ENCODE results near the gene RNASE13.
"Not testable (repeated sequence)": the region's sequence is repeated elsewhere in the genome, so short reads cannot be mapped to it uniquely, and the experiment has no call there.

The RNASE13 gene

DNA sequence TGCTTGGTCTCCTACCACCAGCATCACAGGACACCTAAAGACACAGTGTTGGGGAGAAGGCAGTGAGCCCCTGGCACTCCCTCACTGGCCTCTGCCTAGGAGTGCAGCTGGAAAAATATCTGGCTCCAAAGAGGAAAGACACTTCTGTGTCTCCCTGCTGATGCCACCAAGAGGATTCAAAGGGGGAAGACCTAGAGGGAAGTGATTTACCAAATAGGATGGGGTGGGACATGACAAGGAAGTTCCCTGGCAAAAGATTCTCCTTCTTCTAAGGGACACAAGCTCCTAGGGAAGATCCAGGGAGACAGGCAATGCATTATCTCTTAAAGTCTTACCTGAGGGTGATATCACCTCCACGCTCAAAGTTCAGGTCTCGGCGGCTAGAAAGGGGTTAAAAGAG, 15.8 kb downstream of the RNASE13 start:
- H3K4me3 ChIP-seq (ENCODE audit: low read depth, low read length): no peak overlapping the region
- TF ChIP-seq, protein P1, sequence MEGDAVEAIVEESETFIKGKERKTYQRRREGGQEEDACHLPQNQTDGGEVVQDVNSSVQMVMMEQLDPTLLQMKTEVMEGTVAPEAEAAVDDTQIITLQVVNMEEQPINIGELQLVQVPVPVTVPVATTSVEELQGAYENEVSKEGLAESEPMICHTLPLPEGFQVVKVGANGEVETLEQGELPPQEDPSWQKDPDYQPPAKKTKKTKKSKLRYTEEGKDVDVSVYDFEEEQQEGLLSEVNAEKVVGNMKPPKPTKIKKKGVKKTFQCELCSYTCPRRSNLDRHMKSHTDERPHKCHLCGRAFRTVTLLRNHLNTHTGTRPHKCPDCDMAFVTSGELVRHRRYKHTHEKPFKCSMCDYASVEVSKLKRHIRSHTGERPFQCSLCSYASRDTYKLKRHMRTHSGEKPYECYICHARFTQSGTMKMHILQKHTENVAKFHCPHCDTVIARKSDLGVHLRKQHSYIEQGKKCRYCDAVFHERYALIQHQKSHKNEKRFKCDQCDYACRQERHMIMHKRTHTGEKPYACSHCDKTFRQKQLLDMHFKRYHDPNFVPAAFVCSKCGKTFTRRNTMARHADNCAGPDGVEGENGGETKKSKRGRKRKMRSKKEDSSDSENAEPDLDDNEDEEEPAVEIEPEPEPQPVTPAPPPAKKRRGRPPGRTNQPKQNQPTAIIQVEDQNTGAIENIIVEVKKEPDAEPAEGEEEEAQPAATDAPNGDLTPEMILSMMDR (IDR thresholded peaks at IDR 0.05; ENCODE audit: low read depth, low read length): no peak

DNA sequence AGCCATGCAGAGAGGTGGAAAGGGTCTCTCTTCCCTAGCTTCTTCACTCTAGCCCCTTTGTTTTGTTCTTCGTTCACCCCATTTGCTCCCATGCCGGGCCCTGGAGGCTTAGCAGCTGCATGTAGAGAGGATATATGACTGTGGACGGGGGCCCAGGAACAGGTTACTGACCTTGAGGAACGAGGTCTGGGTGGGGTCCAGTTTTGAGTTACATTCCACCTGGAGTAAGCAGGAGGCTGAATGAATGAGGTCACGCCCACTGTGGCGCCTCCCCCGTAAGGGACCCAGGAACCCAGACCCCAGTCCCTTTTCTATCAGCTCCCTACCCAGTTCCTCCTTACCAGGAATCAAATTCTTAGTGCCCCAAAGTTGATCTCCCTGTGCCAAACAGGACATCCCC, 16.3 kb downstream of the RNASE13 start:
- TF ChIP-seq, protein P1 (IDR thresholded peaks at IDR 0.05; ENCODE audit: low read depth, low read length): no peak
- no peak overlapping the region for H3K4me3 ChIP-seq (ENCODE audit: low read depth, low read length)

DNA sequence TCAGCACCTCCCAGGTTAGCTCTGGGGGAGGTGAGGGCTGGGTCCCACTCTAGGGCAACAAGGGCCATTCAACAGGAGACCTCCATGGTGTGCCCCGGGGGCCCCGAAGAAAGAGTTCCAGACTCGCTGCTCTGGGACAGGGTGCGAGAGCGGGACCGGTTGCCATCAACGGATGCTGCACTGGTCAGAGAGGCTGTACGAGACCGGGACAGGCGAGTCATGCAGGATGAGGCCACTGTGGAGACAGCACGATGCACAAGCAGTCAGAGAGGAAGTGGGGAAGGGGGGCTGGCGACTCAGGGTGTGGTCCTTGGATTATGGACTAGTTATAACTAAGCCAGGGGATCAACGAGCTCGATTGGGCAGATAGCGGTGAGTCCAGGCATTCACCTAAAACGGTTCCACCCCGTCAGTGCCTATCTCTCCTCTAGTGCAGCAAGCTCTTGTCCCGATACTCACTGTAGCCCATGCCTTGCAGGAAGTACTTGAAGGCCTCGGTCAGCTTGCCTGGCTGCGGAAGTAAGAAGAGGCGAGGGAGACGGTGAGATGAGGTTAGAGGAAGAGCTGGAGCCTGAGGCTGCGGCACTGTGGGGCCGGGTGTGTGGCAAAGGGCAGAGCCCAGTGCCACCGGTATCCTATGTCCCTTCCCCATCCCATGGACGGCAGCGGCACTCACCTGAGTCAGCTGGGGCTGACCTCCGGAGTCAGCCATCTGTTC, 16.9 kb downstream of the RNASE13 start:
- TF ChIP-seq, protein P1 (IDR thresholded peaks at IDR 0.05; ENCODE audit: low read depth, low read length): no peak
- no peak overlapping the region for H3K4me3 ChIP-seq (ENCODE audit: low read depth, low read length)

DNA sequence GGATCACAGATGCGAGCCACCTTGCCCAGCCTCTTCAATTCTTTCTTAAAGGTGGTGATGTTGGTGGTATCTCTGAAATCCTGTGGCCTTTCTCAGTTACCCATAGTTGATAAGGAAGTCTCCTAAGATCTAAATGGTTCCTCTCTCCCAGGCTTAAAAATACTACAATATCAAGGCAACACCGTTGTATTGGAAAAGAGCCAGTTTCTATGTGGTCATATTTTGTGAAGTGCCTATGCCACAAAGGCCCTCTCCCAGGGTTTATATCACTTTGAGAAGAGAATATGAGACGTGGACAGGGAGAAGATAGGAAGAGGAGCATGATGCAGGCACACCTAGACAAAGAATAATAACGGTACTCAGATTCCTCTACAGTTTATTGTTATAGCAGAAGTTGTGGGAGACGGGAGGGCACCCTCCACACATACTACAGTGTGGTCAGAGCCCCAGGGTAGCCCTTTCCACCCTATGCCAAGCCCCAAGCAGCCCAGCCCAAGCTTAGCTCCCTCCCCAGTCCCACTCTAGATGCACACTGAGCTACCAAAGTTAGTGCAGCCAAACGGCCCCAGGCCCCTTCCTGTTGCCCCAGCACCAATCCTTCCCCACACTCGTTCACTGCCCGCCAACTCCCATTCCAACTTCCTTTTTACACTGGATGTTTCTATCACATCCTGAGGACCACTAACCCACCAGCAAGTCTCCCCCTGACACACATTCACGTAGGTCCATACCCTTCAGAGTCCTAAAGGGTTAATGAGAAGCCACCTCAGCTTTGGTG, 18.0 kb downstream of the RNASE13 start:
- TF ChIP-seq, protein P1 (IDR thresholded peaks at IDR 0.05; ENCODE audit: low read depth, low read length): no peak
- H3K4me3 ChIP-seq (ENCODE audit: low read depth, low read length): no peak overlapping the region

DNA sequence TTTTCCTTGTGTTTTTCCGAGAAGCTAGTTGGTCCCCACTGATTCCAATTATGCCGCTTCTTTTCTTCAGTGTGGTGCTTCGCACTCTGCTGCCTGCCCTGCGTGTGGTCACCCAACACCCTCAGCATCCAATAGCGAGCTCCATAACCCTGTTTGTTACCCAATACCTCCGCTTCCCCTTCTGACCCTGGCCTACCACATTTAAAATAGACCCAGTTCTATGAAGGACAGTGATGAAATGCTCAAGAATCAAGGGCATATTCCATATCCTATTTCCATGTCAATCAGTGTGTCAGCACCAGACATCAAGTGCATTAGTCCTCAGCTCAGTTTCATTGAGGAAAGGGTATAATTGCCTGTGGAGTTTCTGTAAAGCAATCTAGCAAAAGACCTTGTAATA, 19.3 kb downstream of the RNASE13 start:
- TF ChIP-seq, protein P1 (IDR thresholded peaks at IDR 0.05; ENCODE audit: low read depth, low read length): no peak
- H3K4me3 ChIP-seq (ENCODE audit: low read depth, low read length): no peak overlapping the region

DNA sequence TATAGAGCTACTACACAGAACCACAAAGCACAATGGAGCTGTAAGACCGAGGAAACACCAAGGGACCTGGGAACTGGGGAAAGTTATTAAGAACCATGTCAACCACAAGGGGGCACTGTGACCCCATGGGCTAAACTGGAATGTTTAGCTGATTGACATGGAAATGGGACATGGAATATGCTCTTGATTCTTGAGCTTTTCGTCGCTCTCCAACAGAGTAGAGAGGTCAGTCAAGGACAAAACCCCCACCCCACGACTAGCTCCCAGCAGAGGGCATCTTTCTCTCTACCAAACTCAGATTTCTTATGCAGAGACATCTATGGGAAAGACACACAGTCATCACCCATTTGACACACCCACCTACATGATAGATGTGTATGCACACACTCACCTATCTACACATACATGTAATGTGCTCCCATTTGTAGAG, 19.8 kb downstream of the RNASE13 start:
- H3K4me3 ChIP-seq (ENCODE audit: low read depth, low read length): no peak overlapping the region
- TF ChIP-seq, protein P1 (IDR thresholded peaks at IDR 0.05; ENCODE audit: low read depth, low read length): peak; percentile 87

DNA sequence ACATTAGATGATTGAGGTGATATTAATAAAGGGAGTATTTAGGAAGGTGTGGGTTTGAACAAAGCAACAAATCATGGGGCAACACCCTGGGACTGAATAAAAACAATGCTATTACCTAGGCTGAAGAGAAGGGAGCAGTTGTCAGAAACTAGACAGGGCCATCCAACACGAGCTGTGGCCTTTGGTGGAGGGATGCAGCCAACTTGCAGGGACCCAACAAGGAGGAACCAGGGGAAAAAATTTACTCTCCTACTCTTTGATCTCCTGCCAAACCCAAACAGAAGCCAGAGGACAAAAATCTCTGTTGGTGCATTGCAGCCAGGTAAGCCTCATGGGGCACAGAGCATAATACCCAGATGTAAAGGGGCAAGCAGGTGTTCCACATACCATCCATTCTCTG, 23.5 kb downstream of the RNASE13 start:
- no peak overlapping the region for H3K4me3 ChIP-seq (ENCODE audit: low read depth, low read length)
- TF ChIP-seq, protein P1 (IDR thresholded peaks at IDR 0.05; ENCODE audit: low read depth, low read length): no peak

DNA sequence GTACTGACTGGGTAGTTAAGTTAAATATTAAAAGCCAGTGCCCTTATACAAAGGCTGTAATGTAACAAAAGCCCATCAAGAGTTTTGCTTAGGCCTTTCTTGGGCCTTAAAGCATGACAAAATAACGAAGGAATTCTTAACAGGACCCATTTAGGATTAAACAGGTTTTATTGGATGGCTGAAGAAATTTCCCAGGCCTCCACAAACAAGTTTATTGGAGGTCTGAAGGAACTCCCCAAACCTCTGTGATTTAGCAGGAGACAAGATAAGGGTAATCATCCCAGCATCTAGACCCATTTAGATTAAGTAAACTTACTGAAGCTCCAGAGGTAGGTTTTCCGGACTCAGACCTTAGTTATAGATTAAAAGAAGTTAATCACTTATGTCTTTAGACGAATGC, 24.9 kb downstream of the RNASE13 start:
- not testable (repeated sequence) for H3K4me3 ChIP-seq (ENCODE audit: low read depth, low read length)
